Measurements from ENCODE around the gene SEPTIN10. TPM values are rescaled to one million over a fixed set of nuclear protein-coding genes. Genes with fewer than 3 reads are reported as not detected.

SEPTIN10 gene
- total RNA-seq, 1 donor from 2014 or later = 99.5 TPM

- Mint-ChIP-seq H3K9me3 (no peaks in the 10 kb centered on the region), H3K4me3 (no peak overlapping the region), H3K27ac (ENCODE audit: unreplicated experiment) (no peak overlapping the region), H3K4me1 (peaks cover 7% of the 10 kb centered on the region), H3K27me3 (ENCODE audit: low read depth) (no peaks in the 10 kb centered on the region), H3K36me3 (ENCODE audit: low read depth) (no peaks in the 10 kb centered on the region)
- no peak for TF ChIP-seq CTCF (conservative IDR thresholded peaks at IDR 0.05)
- DNase-seq (ENCODE audit: low read depth, low spot score) = no peak
Observed at GRCh38 chr2:109512076-109512475, 101.7 kb downstream of the SEPTIN10 start.

GRCh38 chr2:109511168-109511567, 102.6 kb downstream of the SEPTIN10 start:
- no peak overlapping the region for H3K27ac Mint-ChIP-seq (ENCODE audit: unreplicated experiment)
- no peak for DNase-seq (ENCODE audit: low read depth, low spot score)
- TF ChIP-seq CTCF (conservative IDR thresholded peaks at IDR 0.05) = no peak
- no peaks in the 10 kb centered on the region for H3K27me3 Mint-ChIP-seq (ENCODE audit: low read depth)
- peaks cover under 1% of the 10 kb centered on the region for H3K4me1 Mint-ChIP-seq
- no peak overlapping the region for H3K4me3 Mint-ChIP-seq
- no peaks in the 10 kb centered on the region for H3K36me3 Mint-ChIP-seq (ENCODE audit: low read depth)
- H3K9me3 Mint-ChIP-seq = no peaks in the 10 kb centered on the region

- Mint-ChIP-seq H3K27ac (ENCODE audit: unreplicated experiment) (no peak overlapping the region), H3K9me3 (no peaks in the 10 kb centered on the region), H3K36me3 (ENCODE audit: low read depth) (no peaks in the 10 kb centered on the region), H3K4me3 (no peak overlapping the region), H3K4me1 (no peaks in the 10 kb centered on the region), H3K27me3 (ENCODE audit: low read depth) (no peaks in the 10 kb centered on the region)
- peak; percentile 93 for TF ChIP-seq CTCF (conservative IDR thresholded peaks at IDR 0.05)
- DNase-seq (ENCODE audit: low read depth, low spot score) = peak; percentile 79
Observed at GRCh38 chr2:109510136-109511028, 103.4 kb downstream of the SEPTIN10 start.

GRCh38 chr2:109508556-109508955, 105.2 kb downstream of the SEPTIN10 start:
- Mint-ChIP-seq H3K36me3 (ENCODE audit: low read depth) (no peaks in the 10 kb centered on the region), H3K27me3 (ENCODE audit: low read depth) (no peaks in the 10 kb centered on the region), H3K4me1 (no peaks in the 10 kb centered on the region), H3K4me3 (no peak overlapping the region), H3K27ac (ENCODE audit: unreplicated experiment) (no peak overlapping the region), H3K9me3 (no peaks in the 10 kb centered on the region)
- TF ChIP-seq CTCF (conservative IDR thresholded peaks at IDR 0.05) = no peak
- no peak for DNase-seq (ENCODE audit: low read depth, low spot score)

- no peaks in the 10 kb centered on the region for H3K27me3 Mint-ChIP-seq (ENCODE audit: low read depth)
- no peak for DNase-seq (ENCODE audit: low read depth, low spot score)
- no peaks in the 10 kb centered on the region for H3K9me3 Mint-ChIP-seq
- no peak overlapping the region for H3K4me3 Mint-ChIP-seq
- H3K27ac Mint-ChIP-seq (ENCODE audit: unreplicated experiment) = no peak overlapping the region
- no peaks in the 10 kb centered on the region for H3K36me3 Mint-ChIP-seq (ENCODE audit: low read depth)
- no peak for TF ChIP-seq CTCF (conservative IDR thresholded peaks at IDR 0.05)
- peaks cover 6% of the 10 kb centered on the region for H3K4me1 Mint-ChIP-seq
Observed at GRCh38 chr2:109507828-109508227, 105.9 kb downstream of the SEPTIN10 start.
